HEK293T (cell line): ENCODE measurements around the gene RGS16.
A peak's percentile ranks its signal among the peaks of the same experiment; 100 is the strongest.

ENCODE experiments used
- CTCF ChIA-PET: fragments of 350-600 bp; formaldehyde crosslinking; extraction: SDS; loops from one replicate; lab custom pipeline; 2021; ENCODE audit warnings: antibody characterized with exemption, inconsistent platforms; lab: Yijun Ruan, JAX
- POLR2A ChIA-PET: fragments of 350-600 bp; formaldehyde crosslinking; extraction: SDS; loops from one replicate; lab custom pipeline; 2020; ENCODE audit warnings: antibody characterized with exemption, inconsistent platforms; lab: Yijun Ruan, JAX
- DNase-seq: peaks from one replicate; pipeline ENCODE4 v3.0.0; 2012; ENCODE audit warnings: mixed read lengths; ENCODE audit errors: extremely low spot score
- ARNT ChIP-seq: fragments of 450-650 bp; IDR thresholded peaks from 2 replicates; pipeline ENCODE4 v1.6.1; 2017; ENCODE audit warnings: mild to moderate bottlenecking
- BHLHE40 ChIP-seq: fragments of 450-650 bp; IDR thresholded peaks from 2 replicates; pipeline ENCODE4 v1.6.1; 2016; ENCODE audit warnings: mild to moderate bottlenecking, moderate library complexity, borderline replicate concordance
- CTBP1 ChIP-seq: fragments of 450-650 bp; IDR thresholded peaks from 2 replicates; pipeline ENCODE4 v1.6.1; 2016; ENCODE audit warnings: borderline replicate concordance
- ELF4 ChIP-seq: fragments of 450-650 bp; IDR thresholded peaks from 2 replicates; pipeline ENCODE4 v1.6.1; 2017; ENCODE audit warnings: antibody characterized with exemption
- FOXA1 ChIP-seq: fragments of 450-650 bp; IDR thresholded peaks from 2 replicates; pipeline ENCODE4 v1.6.1; 2016; ENCODE audit warnings: mild to moderate bottlenecking
- FOXK2 ChIP-seq: fragments of 450-650 bp; IDR thresholded peaks from 2 replicates; pipeline ENCODE4 v1.6.1; 2016; ENCODE audit warnings: mild to moderate bottlenecking
- FOXM1 ChIP-seq: fragments of 450-650 bp; IDR thresholded peaks from 2 replicates; pipeline ENCODE4 v1.6.1; 2017; ENCODE audit warnings: mild to moderate bottlenecking, borderline replicate concordance
- HDGF ChIP-seq: fragments of 450-650 bp; IDR thresholded peaks from 2 replicates; pipeline ENCODE4 v1.6.1; 2017; ENCODE audit warnings: antibody characterized with exemption, borderline replicate concordance
- L3MBTL2 ChIP-seq: fragments of 450-650 bp; conservative IDR thresholded peaks from 2 replicates; pipeline ENCODE4 v1.6.1; 2016; ENCODE audit warnings: mild to moderate bottlenecking
- LEF1 ChIP-seq: fragments of 450-650 bp; IDR thresholded peaks from 2 replicates; pipeline ENCODE4 v1.6.1; 2017; ENCODE audit warnings: mild to moderate bottlenecking, borderline replicate concordance
- NFRKB ChIP-seq: fragments of 450-650 bp; IDR thresholded peaks from 2 replicates; pipeline ENCODE4 v1.6.1; 2016; ENCODE audit warnings: mild to moderate bottlenecking, moderate library complexity
- PKNOX1 ChIP-seq: fragments of 450-650 bp; IDR thresholded peaks from 2 replicates; pipeline ENCODE4 v1.6.1; 2016
- SP1 ChIP-seq: fragments of 450-650 bp; IDR thresholded peaks from 2 replicates; pipeline ENCODE4 v1.6.1; 2017
- SUZ12 ChIP-seq: fragments of 450-650 bp; IDR thresholded peaks from 2 replicates; pipeline ENCODE4 v1.6.1; 2016; ENCODE audit warnings: mild to moderate bottlenecking
- TARDBP ChIP-seq: fragments of 450-650 bp; IDR thresholded peaks from 2 replicates; pipeline ENCODE4 v1.6.1; 2016
- ZNF384 ChIP-seq: fragments of 450-650 bp; IDR thresholded peaks from 2 replicates; pipeline ENCODE4 v1.6.1; 2016

The RGS16 gene

GRCh38 chr1:182604175-182605164 lies at the start of gene RGS16:
Gene RGS16, minus strand, starts transcription at chr1:182604389. Its CDS starts 130 bp downstream, at chr1:182604259.
- peak; percentile 41; the same call in 1 of the 2 replicates for TF ChIP-seq PKNOX1
- peak; percentile 99 for TF ChIP-seq L3MBTL2
- no peak for TF ChIP-seq SUZ12
- no peak for TF ChIP-seq NFRKB
- peak; percentile 96 for DNase-seq
- POLR2A ChIA-PET = interaction anchor here (0.7 to 4.4 kb wide), 9 partner anchors 11 to 184 kb away, joined by 3 to 64 read pairs (median 3); no protein-coding TSS in a partner anchor
- CTCF ChIA-PET = interaction anchor here (0.6 to 17.5 kb wide), 5 partner anchors 10 to 181 kb away, joined by 3 to 324 read pairs (median 3); partner anchors contain the start of gene RNASEL

- no peak for DNase-seq
- TF ChIP-seq TARDBP (no peak), HDGF (no peak), CTBP1 (no peak), ELF4 (no peak), SP1 (no peak), FOXM1 (no peak)
- CTCF ChIA-PET = no interaction called here
- POLR2A ChIA-PET = no interaction called here
These were observed 49.8 kb upstream of the RGS16 start for GRCh38 chr1:182653986-182654385.

GRCh38 chr1:182652933-182653332 lies 48.7 kb upstream of the RGS16 start:
- ChIA-PET POLR2A (interaction anchor here (0.9 kb wide), 1 partner anchor 49 kb away, joined by 3 read pairs; the partner anchor contains the start of gene RGS16), CTCF (interaction anchor here (1.3 kb wide), 1 partner anchor 14 kb away, joined by 3 read pairs; no protein-coding TSS in a partner anchor)
- DNase-seq = no peak
- no peak for TF ChIP-seq ELF4
- no peak for TF ChIP-seq FOXK2
- no peak for TF ChIP-seq L3MBTL2
- TF ChIP-seq LEF1 = no peak
- TF ChIP-seq FOXM1 = no peak
- TF ChIP-seq BHLHE40 = no peak
- TF ChIP-seq PKNOX1 = no peak
- TF ChIP-seq FOXA1 = no peak
- TF ChIP-seq HDGF = no peak
- TF ChIP-seq TARDBP = no peak
- no peak for TF ChIP-seq SUZ12

- no peak for DNase-seq
- ChIA-PET CTCF (no interaction called here), POLR2A (no interaction called here)
These were observed 47.1 kb upstream of the RGS16 start for GRCh38 chr1:182651339-182651724.

GRCh38 chr1:182650678-182651338 lies 46.6 kb upstream of the RGS16 start:
- no peak for DNase-seq

More at GRCh38 chr1:182651339-182651724, 47.1 kb upstream of the RGS16 start:
- no peak for TF ChIP-seq NFRKB

GRCh38 chr1:182649041-182649440 lies 44.9 kb upstream of the RGS16 start:
- ChIA-PET POLR2A (interaction anchor here (0.8 kb wide), 1 partner anchor 18 kb away, joined by 7 read pairs; no protein-coding TSS in a partner anchor), CTCF (no interaction called here)
- no peak for TF ChIP-seq ZNF384
- no peak for DNase-seq

More at GRCh38 chr1:182650678-182651338, 46.6 kb upstream of the RGS16 start:
- ChIA-PET POLR2A (no interaction called here), CTCF (no interaction called here)
- TF ChIP-seq HDGF (no peak), CTBP1 (no peak), ZNF384 (no peak), LEF1 (no peak), L3MBTL2 (no peak), FOXK2 (no peak), NFRKB (no peak)

GRCh38 chr1:182646739-182647138 lies 42.5 kb upstream of the RGS16 start:
- ChIA-PET CTCF (no interaction called here), POLR2A (no interaction called here)
- TF ChIP-seq LEF1 (no peak), SP1 (no peak), TARDBP (no peak), FOXK2 (no peak), ELF4 (no peak), NFRKB (no peak), BHLHE40 (no peak), ARNT (no peak), CTBP1 (no peak), FOXM1 (no peak), HDGF (no peak), SUZ12 (no peak), FOXA1 (no peak), PKNOX1 (no peak), ZNF384 (no peak)
- DNase-seq = no peak
